Measurements from ENCODE around the gene FGD4. TPM values are rescaled to one million over a fixed set of nuclear protein-coding genes. Genes with fewer than 3 reads are reported as not detected.

Gene FGD4
- total and polyA plus RNA-seq, 2 of the 4 experiments (the other 2 are of a cell fraction), result 2.1 to 8.8 TPM

DNA sequence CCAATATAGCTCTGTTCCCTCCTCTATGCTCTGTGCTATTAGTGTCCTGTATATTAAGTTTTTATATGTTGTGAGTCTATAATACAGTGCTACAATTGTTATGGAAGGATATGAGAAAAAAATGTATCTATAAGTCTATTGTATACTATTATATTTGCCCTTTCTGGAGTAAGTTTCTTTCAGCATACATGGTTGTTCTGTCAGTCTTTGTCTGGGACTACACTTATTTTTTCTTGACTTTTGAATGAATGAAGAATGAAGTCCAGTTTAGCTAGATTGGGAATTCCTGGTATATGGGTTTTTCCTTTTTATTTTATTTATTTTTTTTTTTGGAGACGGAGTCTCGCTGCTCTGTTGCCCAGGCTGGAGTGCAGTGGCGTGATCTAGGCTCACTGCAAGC lies 203.7 kb downstream of the FGD4 start:
- no CpG with 5 or more reads among the region's 3 CpGs for WGBS, 2 experiments (ENCODE audit: extremely low coverage in 2 of 2, insufficient read length in 1 of 2)
- CTCF ChIA-PET, result no interaction called here
- in situ Hi-C loops (cut with MboI; ENCODE audit: low sequenced_read_pairs), result no loop called here

More for the DNA sequence above, 203.7 kb downstream of the FGD4 start:
- Histone ChIP-seq H2BK5ac (ENCODE audit: low read depth, low read length, poor library complexity, severe bottlenecking) (no peak overlapping the region), H3K4me1 (ENCODE audit: control insufficient read depth, insufficient read depth, low read length) (0 out of 2 replicates have a peak, but pooled peaks cover 1% of the 10 kb centered on the region), H2BK15ac (ENCODE audit: low read depth, low read length) (no peak overlapping the region), H3K9me1 (ENCODE audit: insufficient read depth, low read length) (peaks cover 7% of the 10 kb centered on the region), H3K23ac (ENCODE audit: low read depth, low read length) (no peak overlapping the region), H3K27me3 (ENCODE audit: control insufficient read depth, insufficient read depth, low read length) (no peaks in the 10 kb centered on the region), H4K5ac (ENCODE audit: low read depth, low read length) (no peak overlapping the region), H3K14ac (replicated peaks; ENCODE audit: low read depth, low read length) (no peak overlapping the region), H2BK120ac (ENCODE audit: low read depth, low read length) (no peak overlapping the region), H3K4me3 (ENCODE audit: insufficient read depth, low read depth, low read length) (no peak overlapping the region), H2AFZ (replicated peaks; ENCODE audit: low read length, poor library complexity) (no peak overlapping the region), H2AK9ac (replicated peaks; ENCODE audit: low read depth, low read length, poor library complexity) (no peak overlapping the region), H3K18ac (ENCODE audit: low read depth, low read length) (no peak overlapping the region), H3K79me1 (ENCODE audit: low read depth in 1 of 2, low read length in 2 of 2) (peaks cover 0 to 8% of the 10 kb centered on the region in 2 experiments; a peak in 1 of 4 replicates), H3K9ac (ENCODE audit: low read depth, low read length) (no peak overlapping the region), H3K36me3 (ENCODE audit: control insufficient read depth, insufficient read depth, low read length) (peaks cover 4% of the 10 kb centered on the region; the same call in 1 of the 2 replicates), H2AK5ac (ENCODE audit: low read depth, low read length) (no peak overlapping the region), H3K4me2 (ENCODE audit: low read depth, low read length) (no peak overlapping the region), H3K9me3 (ENCODE audit: control insufficient read depth, insufficient read depth, low read length) (no peaks in the 10 kb centered on the region), H4K91ac (ENCODE audit: insufficient read depth, low read depth, low read length) (no peak overlapping the region), H3K4ac (ENCODE audit: low read depth, low read length) (no peak overlapping the region), H3K27ac (ENCODE audit: insufficient read depth, low read length) (no peak overlapping the region), H3K56ac (ENCODE audit: extremely low read depth, insufficient read depth, low read length) (no peak overlapping the region), H2BK20ac (ENCODE audit: low read depth, low read length) (no peak overlapping the region), H4K20me1 (ENCODE audit: insufficient read depth, low read length) (no peaks in the 10 kb centered on the region), H4K8ac (ENCODE audit: low read depth in 2 of 2, low read length in 2 of 2) (no peak overlapping the region)
- DNase-seq, result no peak
- TF ChIP-seq, protein P1, sequence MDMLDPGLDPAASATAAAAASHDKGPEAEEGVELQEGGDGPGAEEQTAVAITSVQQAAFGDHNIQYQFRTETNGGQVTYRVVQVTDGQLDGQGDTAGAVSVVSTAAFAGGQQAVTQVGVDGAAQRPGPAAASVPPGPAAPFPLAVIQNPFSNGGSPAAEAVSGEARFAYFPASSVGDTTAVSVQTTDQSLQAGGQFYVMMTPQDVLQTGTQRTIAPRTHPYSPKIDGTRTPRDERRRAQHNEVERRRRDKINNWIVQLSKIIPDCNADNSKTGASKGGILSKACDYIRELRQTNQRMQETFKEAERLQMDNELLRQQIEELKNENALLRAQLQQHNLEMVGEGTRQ (IDR thresholded peaks at IDR 0.05; ENCODE audit: low read depth, low read length), result no peak
- TF ChIP-seq CEBPB (IDR thresholded peaks at IDR 0.05; ENCODE audit: low read depth, low read length) (no peak), MAZ (IDR thresholded peaks at IDR 0.05; ENCODE audit: borderline replicate concordance, low read depth, low read length) (no peak), CHD1 (IDR thresholded peaks at IDR 0.05; ENCODE audit: low read depth, low read length) (no peak), MAFK (IDR thresholded peaks at IDR 0.05; ENCODE audit: low read depth, low read length) (no peak), RAD21 (IDR thresholded peaks at IDR 0.05; ENCODE audit: low read length) (no peak), RFX5 (IDR thresholded peaks at IDR 0.05; ENCODE audit: low read depth, low read length) (no peak), FOS (IDR thresholded peaks at IDR 0.05; ENCODE audit: low read depth, low read length) (no peak), NFE2L2 (IDR thresholded peaks at IDR 0.05; ENCODE audit: low read depth, low read length) (no peak), POLR2A (IDR thresholded peaks at IDR 0.05; ENCODE audit: low read depth, low read length) (no peak), MXI1 (IDR thresholded peaks at IDR 0.05; ENCODE audit: borderline replicate concordance, low read depth, low read length) (no peak), RCOR1 (IDR thresholded peaks at IDR 0.05; ENCODE audit: insufficient replicate concordance, low read length) (no peak)
- TF ChIP-seq, protein P2, sequence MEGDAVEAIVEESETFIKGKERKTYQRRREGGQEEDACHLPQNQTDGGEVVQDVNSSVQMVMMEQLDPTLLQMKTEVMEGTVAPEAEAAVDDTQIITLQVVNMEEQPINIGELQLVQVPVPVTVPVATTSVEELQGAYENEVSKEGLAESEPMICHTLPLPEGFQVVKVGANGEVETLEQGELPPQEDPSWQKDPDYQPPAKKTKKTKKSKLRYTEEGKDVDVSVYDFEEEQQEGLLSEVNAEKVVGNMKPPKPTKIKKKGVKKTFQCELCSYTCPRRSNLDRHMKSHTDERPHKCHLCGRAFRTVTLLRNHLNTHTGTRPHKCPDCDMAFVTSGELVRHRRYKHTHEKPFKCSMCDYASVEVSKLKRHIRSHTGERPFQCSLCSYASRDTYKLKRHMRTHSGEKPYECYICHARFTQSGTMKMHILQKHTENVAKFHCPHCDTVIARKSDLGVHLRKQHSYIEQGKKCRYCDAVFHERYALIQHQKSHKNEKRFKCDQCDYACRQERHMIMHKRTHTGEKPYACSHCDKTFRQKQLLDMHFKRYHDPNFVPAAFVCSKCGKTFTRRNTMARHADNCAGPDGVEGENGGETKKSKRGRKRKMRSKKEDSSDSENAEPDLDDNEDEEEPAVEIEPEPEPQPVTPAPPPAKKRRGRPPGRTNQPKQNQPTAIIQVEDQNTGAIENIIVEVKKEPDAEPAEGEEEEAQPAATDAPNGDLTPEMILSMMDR (conservative IDR thresholded peaks at IDR 0.05; ENCODE audit: low read depth, low read length), result no peak
- TF ChIP-seq, protein P3, sequence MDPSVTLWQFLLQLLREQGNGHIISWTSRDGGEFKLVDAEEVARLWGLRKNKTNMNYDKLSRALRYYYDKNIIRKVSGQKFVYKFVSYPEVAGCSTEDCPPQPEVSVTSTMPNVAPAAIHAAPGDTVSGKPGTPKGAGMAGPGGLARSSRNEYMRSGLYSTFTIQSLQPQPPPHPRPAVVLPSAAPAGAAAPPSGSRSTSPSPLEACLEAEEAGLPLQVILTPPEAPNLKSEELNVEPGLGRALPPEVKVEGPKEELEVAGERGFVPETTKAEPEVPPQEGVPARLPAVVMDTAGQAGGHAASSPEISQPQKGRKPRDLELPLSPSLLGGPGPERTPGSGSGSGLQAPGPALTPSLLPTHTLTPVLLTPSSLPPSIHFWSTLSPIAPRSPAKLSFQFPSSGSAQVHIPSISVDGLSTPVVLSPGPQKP (IDR thresholded peaks at IDR 0.05; ENCODE audit: borderline replicate concordance, low read depth, low read length), result no peak
- intact Hi-C loops (cut with micrococcal nuclease), result no loop called here
- no peak for ATAC-seq (ENCODE audit: low read depth)
- no TSS peak for BruUV-seq (replicated peaks)
- dilution Hi-C loops (cut with HindIII; ENCODE audit: low sequenced_read_pairs, unreplicated experiment), result no loop called here
- POLR2A ChIA-PET (ENCODE audit: unreplicated experiment), result no interaction called here

All from IMR-90 (cell line).